RCC 7860 (cell line): ENCODE data around the gene LRRC3C.

Experiments used
- DNase-seq: peaks from one replicate; pipeline ENCODE4 v3.0.0-alpha.2; 2015; ENCODE audit warnings: low spot score
- FAIRE-seq: peaks from 2 replicates; lab custom pipeline; 2012; peaks lifted over from hg19 to GRCh38; lab: Jason Lieb, UNC

Gene LRRC3C

GRCh38 chr17:39923836-39924690 is 3.5 kb upstream of the LRRC3C start:
- no peak for FAIRE-seq
- no peak for DNase-seq

GRCh38 chr17:39924691-39925055 is 2.9 kb upstream of the LRRC3C start:
- no peak for FAIRE-seq

GRCh38 chr17:39925282-39926134 is 2.0 kb upstream of the LRRC3C start:
- FAIRE-seq: no peak
- DNase-seq: no peak

More at GRCh38 chr17:39924691-39925055, 2.9 kb upstream of the LRRC3C start:
- DNase-seq: no peak

GRCh38 chr17:39926135-39926587 is 1.4 kb upstream of the LRRC3C start:
- no peak for FAIRE-seq
- DNase-seq: no peak

- FAIRE-seq: no peak
- DNase-seq: no peak
These were observed 888 bp upstream of the LRRC3C start for GRCh38 chr17:39926588-39927100.

- FAIRE-seq (no peak), DNase-seq (peak; percentile 22)
These were observed 661 bp downstream of the LRRC3C start for GRCh38 chr17:39927929-39928857.

GRCh38 chr17:39928858-39929645 is 1.5 kb downstream of the LRRC3C start:
- peak; percentile 95 for DNase-seq
- peak; percentile 94 for FAIRE-seq

GRCh38 chr17:39929646-39930407 is 2.3 kb downstream of the LRRC3C start:
- FAIRE-seq: no peak
- DNase-seq: peak; percentile 81

- FAIRE-seq (no peak), DNase-seq (no peak)
These were observed 6.4 kb downstream of the LRRC3C start for GRCh38 chr17:39933912-39934311.

- FAIRE-seq (no peak), DNase-seq (no peak)
These were observed 6.8 kb downstream of the LRRC3C start for GRCh38 chr17:39934324-39934723.

- FAIRE-seq (no peak), DNase-seq (no peak)
These were observed 8.4 kb downstream of the LRRC3C start for GRCh38 chr17:39935909-39936308.

GRCh38 chr17:39937447-39937846 is 9.9 kb downstream of the LRRC3C start:
- FAIRE-seq (no peak), DNase-seq (no peak)

- FAIRE-seq (no peak), DNase-seq (no peak)
These were observed 10.8 kb downstream of the LRRC3C start for GRCh38 chr17:39938140-39938869.

- no peak for FAIRE-seq
These were observed 11.6 kb downstream of the LRRC3C start for GRCh38 chr17:39939106-39939505.

GRCh38 chr17:39939588-39940419 is 12.3 kb downstream of the LRRC3C start:
- peak; percentile 28 for FAIRE-seq
- peak; percentile 84 for DNase-seq

More at GRCh38 chr17:39939106-39939505, 11.6 kb downstream of the LRRC3C start:
- DNase-seq: no peak

GRCh38 chr17:39943702-39944392 is 16.3 kb downstream of the LRRC3C start:
- no peak for FAIRE-seq

GRCh38 chr17:39944393-39944711 is 16.8 kb downstream of the LRRC3C start:
- DNase-seq: no peak
- no peak for FAIRE-seq

More at GRCh38 chr17:39943702-39944392, 16.3 kb downstream of the LRRC3C start:
- no peak for DNase-seq
